B cell (primary cell): Measurements from ENCODE around the gene FAM13B. TPM values are rescaled to one million over a fixed set of nuclear protein-coding genes. Genes with fewer than 3 reads are reported as not detected.

Experiments used
- ATAC-seq: fragments of 200-7000 bp; cut with Tn5 transposase; one replicate; pipeline ENCODE4 v1.10.0; 2021; ENCODE audit warnings: low read depth, mild to moderate bottlenecking, moderate number of reproducible peaks, moderate library complexity
- CTCF ChIA-PET: fragments of 350-600 bp; sonication (Branson Sonifier 250); formaldehyde crosslinking; loops from one replicate; lab custom pipeline; 2021; ENCODE audit warnings: antibody characterized with exemption, inconsistent platforms; lab: Charles Lee
- POLR2A ChIA-PET: fragments of 350-600 bp; sonication (Branson Sonifier 250); formaldehyde crosslinking; loops from one replicate; lab custom pipeline; 2021; ENCODE audit warnings: antibody characterized with exemption; lab: Charles Lee
- DNase-seq: peaks from one replicate; pipeline ENCODE4 v3.0.0; 2013
- H2AFZ ChIP-seq: 2 replicates; pipeline ENCODE4 v1.6.1; 2012; ENCODE audit warnings: mild to moderate bottlenecking, low read depth, low read length; ENCODE audit not compliant: insufficient read depth, poor library complexity, severe bottlenecking
- H3K27ac ChIP-seq, 2 donors: 1 replicate in 1 of 2; 2 replicates in 1 of 2; pipeline ENCODE4 v1.5.1; 2012 to 2013; ENCODE audit warnings: low read length in 2 of 2, mild to moderate bottlenecking in 2 of 2, moderate library complexity in 1 of 2
- H3K27me3 ChIP-seq, 4 experiments: fragments of 200-600 bp in 1 of 4; sonication (generic) in 1 of 4; replicated peaks in 1 of 4; 1 replicate in 2 of 4; 2 replicates in 2 of 4; pipeline versions ENCODE4 v1.6.1 to v1.7.0; 2013 to 2016; ENCODE audit warnings: low read length in 3 of 4, mild to moderate bottlenecking in 2 of 4, mixed read lengths in 1 of 4, moderate library complexity in 1 of 4; ENCODE audit not compliant: insufficient read depth in 4 of 4, control insufficient read depth in 3 of 4; ENCODE audit errors: control extremely low read depth in 1 of 4
- H3K36me3 ChIP-seq, 2 experiments: replicated peaks in 1 of 2; 1 replicate in 1 of 2; 2 replicates in 1 of 2; pipeline versions ENCODE4 v1.6.1 to v1.7.1; 2013; ENCODE audit warnings: low read length in 1 of 2; ENCODE audit not compliant: insufficient read depth in 2 of 2, control insufficient read depth in 1 of 2; ENCODE audit errors: control extremely low read depth in 1 of 2, extremely low read depth in 1 of 2
- H3K4me1 ChIP-seq, 2 donors: fragments of 200-600 bp in 1 of 2; sonication (generic) in 1 of 2; 1 replicate in 1 of 2; 2 replicates in 1 of 2; pipeline versions ENCODE4 v1.5.1 to v1.6.1; 2013 to 2017; ENCODE audit warnings: low read length in 2 of 2; ENCODE audit not compliant: control insufficient read depth in 2 of 2, insufficient read depth in 2 of 2
- H3K4me2 ChIP-seq: replicated peaks from 2 replicates; pipeline ENCODE3; 2012; ENCODE audit warnings: mild to moderate bottlenecking, low read depth, low read length; ENCODE audit not compliant: poor library complexity, severe bottlenecking
- H3K4me3 ChIP-seq, 5 experiments: fragments of 200-600 bp in 1 of 5; sonication (generic) in 1 of 5; 1 replicate in 3 of 5; 2 replicates in 2 of 5; pipeline versions ENCODE4 v1.5.1 to v1.7.0; 2011 to 2016; ENCODE audit warnings: low read length in 4 of 5, mild to moderate bottlenecking in 4 of 5, low read depth in 2 of 5, control low read depth in 1 of 5, moderate library complexity in 1 of 5; ENCODE audit not compliant: insufficient read depth in 1 of 5; ENCODE audit errors: control extremely low read depth in 1 of 5, extremely low read depth in 1 of 5
- H3K79me2 ChIP-seq: fragments of 200-600 bp; sonication (generic); one replicate; pipeline ENCODE4 v1.6.0; 2016; ENCODE audit warnings: low read length; ENCODE audit not compliant: control insufficient read depth, insufficient read depth
- H3K9ac ChIP-seq: fragments of 200-600 bp; sonication (generic); 2 replicates; pipeline ENCODE4 v1.6.1; 2017; ENCODE audit warnings: mild to moderate bottlenecking, low read length, moderate library complexity
- H3K9me3 ChIP-seq, 3 donors: one replicate each; pipeline versions ENCODE4 v1.6.1 to v1.7.1; 2013; ENCODE audit warnings: low read length in 2 of 3; ENCODE audit not compliant: control insufficient read depth in 2 of 3, insufficient read depth in 1 of 3; ENCODE audit errors: control extremely low read depth in 1 of 3
- H4K20me1 ChIP-seq: 2 replicates; pipeline ENCODE4 v1.6.0; 2012; ENCODE audit warnings: mild to moderate bottlenecking, low read length; ENCODE audit not compliant: insufficient read depth, control insufficient read depth, poor library complexity, severe bottlenecking
- H3K27ac Mint-ChIP-seq: one replicate; pipeline ENCODE4 v1.8.0; 2021; ENCODE audit warnings: mixed read lengths
- H3K27me3 Mint-ChIP-seq: one replicate; pipeline ENCODE4 v1.8.0; 2021; ENCODE audit warnings: mixed read lengths
- H3K4me1 Mint-ChIP-seq: one replicate; pipeline ENCODE4 v1.8.0; 2021; ENCODE audit warnings: mixed read lengths
- H3K4me3 Mint-ChIP-seq: one replicate; pipeline ENCODE4 v1.8.0; 2021; ENCODE audit warnings: mixed read lengths
- H3K9me3 Mint-ChIP-seq: one replicate; pipeline ENCODE4 v1.8.0; 2022; ENCODE audit warnings: mixed read lengths; ENCODE audit not compliant: insufficient read depth
- EZH2 ChIP-seq: IDR thresholded peaks from 2 replicates; pipeline ENCODE4 v1.6.1; 2012; ENCODE audit warnings: borderline replicate concordance, low read depth, mild to moderate bottlenecking, moderate library complexity, low read length; ENCODE audit not compliant: insufficient read depth, poor library complexity, severe bottlenecking
- WGBS: methylation state at CpG from one replicate; pipeline ENCODE4 v1.1.5; 2013; ENCODE audit warnings: missing lambda C conversion rate; ENCODE audit not compliant: insufficient coverage; 5-methylcytosine and 5-hydroxymethylcytosine counted together
- intact Hi-C: fragments of 100-400 bp; cut with micrococcal nuclease; formaldehyde crosslinking; loops from one replicate; pipeline ENCODE4 v1.10.0; 2022
- polyA plus RNA-seq: library from polyadenylated mRNA; depleted of rRNA; stranded (reverse); fragments of >200 nt; gene quantifications from 2 replicates; pipeline ENCODE4 v1.2.3, GENCODE V29; 2012
- total RNA-seq, 2 donors: library from RNA; stranded (reverse); fragments of 120-200 nt in 1 of 2; gene quantifications; 1 replicate in 1 of 2; 2 replicates in 1 of 2; pipeline versions ENCODE4 v1.2.3 to v1.2.4, GENCODE V29; 2013 to 2022
- TF ChIP-seq, protein P1 (sequence below): fragments of 200-600 bp; IDR thresholded peaks from one replicate; pipeline ENCODE4 v1.8.0; 2022; ENCODE audit warnings: antibody characterized with exemption, mild to moderate bottlenecking

FAM13B gene
- total and polyA plus RNA-seq, 2 donors (not counting 1 experiment from before 2014, with no cell fraction given): 17.3 to 118 TPM

DNA sequence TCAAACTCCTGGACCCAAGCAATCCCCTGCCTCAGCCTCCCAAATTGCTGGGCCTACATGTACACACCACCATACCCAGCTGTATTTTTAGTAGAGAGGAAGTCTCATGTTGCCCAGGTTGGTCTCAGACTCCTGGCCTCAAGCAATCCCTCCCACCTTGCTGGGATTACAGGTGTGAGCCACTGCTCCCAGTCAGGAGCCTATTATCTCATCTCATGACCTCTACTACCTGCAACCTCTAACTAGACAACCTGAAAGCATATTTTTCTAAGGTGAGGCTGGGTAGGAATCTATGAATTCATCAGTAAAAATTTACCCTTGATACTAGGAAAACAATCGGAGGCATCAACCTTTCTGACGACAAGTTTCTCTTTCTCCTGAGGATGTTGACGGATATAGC lies 10.0 kb downstream of the FAM13B start:
- Histone ChIP-seq H3K4me3 (no peak overlapping the region), H3K27me3 (no peaks in the 10 kb centered on the region), H3K9me3 (no peaks in the 10 kb centered on the region), H3K36me3 (peaks cover 3 to 28% of the 10 kb centered on the region in 2 experiments), H3K4me2 (peak overlapping the region; percentile 5), H4K20me1 (peaks cover 92% of the 10 kb centered on the region), H3K27ac (no peak overlapping the region), H3K79me2 (peaks cover 100% of the 10 kb centered on the region), H3K9ac (no peak overlapping the region), H2AFZ (no peak overlapping the region), H3K4me1 (peaks cover 37 to 51% of the 10 kb centered on the region in 2 donors)
- ATAC-seq: no peak
- TF ChIP-seq, protein P1, sequence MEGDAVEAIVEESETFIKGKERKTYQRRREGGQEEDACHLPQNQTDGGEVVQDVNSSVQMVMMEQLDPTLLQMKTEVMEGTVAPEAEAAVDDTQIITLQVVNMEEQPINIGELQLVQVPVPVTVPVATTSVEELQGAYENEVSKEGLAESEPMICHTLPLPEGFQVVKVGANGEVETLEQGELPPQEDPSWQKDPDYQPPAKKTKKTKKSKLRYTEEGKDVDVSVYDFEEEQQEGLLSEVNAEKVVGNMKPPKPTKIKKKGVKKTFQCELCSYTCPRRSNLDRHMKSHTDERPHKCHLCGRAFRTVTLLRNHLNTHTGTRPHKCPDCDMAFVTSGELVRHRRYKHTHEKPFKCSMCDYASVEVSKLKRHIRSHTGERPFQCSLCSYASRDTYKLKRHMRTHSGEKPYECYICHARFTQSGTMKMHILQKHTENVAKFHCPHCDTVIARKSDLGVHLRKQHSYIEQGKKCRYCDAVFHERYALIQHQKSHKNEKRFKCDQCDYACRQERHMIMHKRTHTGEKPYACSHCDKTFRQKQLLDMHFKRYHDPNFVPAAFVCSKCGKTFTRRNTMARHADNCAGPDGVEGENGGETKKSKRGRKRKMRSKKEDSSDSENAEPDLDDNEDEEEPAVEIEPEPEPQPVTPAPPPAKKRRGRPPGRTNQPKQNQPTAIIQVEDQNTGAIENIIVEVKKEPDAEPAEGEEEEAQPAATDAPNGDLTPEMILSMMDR: no peak
- no peak for TF ChIP-seq EZH2
- Mint-ChIP-seq H3K27ac (no peak overlapping the region), H3K9me3 (no peaks in the 10 kb centered on the region), H3K4me1 (peaks cover 62% of the 10 kb centered on the region), H3K27me3 (no peaks in the 10 kb centered on the region), H3K4me3 (no peak overlapping the region)
- ChIA-PET POLR2A (no interaction called here), CTCF (interaction anchor here (0.7 to 3.2 kb wide), 2 partner anchors 14 to 16 kb away, joined by 3 to 12 read pairs; no protein-coding TSS in a partner anchor)
- intact Hi-C loops: loop anchor here (5.0 kb wide), 1 partner anchor 36 kb away; no protein-coding TSS in a partner anchor
- no CpG with 5 or more reads among the region's 3 CpGs for WGBS
- DNase-seq: no peak

DNA sequence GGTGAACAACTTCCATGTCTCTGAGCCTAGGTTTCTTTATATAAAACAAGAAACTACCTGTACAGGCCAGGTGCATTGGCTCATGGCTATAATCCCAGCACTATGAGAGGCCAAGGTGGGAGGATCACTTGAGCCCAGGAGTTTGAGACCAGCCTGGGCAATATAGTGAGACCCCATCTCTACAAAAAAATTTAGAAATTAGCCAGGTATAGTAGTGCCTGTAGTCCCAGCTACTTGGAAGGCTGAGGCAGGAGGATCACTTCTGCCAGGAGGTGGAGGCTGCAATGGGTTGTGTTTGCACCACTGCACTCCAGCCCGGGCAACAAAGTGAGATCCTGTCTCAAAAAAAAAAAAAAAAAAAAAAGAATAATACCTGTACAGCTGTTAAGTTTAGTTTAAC lies 11.1 kb downstream of the FAM13B start:
- Histone ChIP-seq H3K27me3 (no peaks in the 10 kb centered on the region), H3K4me1 (peaks cover 26 to 41% of the 10 kb centered on the region in 2 donors), H3K4me2 (no peak overlapping the region), H3K27ac (no peak overlapping the region), H3K36me3 (peaks cover 8 to 39% of the 10 kb centered on the region in 2 experiments), H3K9me3 (no peaks in the 10 kb centered on the region), H2AFZ (no peak overlapping the region), H4K20me1 (peaks cover 91% of the 10 kb centered on the region), H3K9ac (no peak overlapping the region), H3K4me3 (no peak overlapping the region), H3K79me2 (peaks cover 100% of the 10 kb centered on the region)
- ChIA-PET POLR2A (no interaction called here), CTCF (interaction anchor here (0.8 to 3.2 kb wide), 2 partner anchors 15 to 20 kb away, joined by 8 to 12 read pairs; no protein-coding TSS in a partner anchor)
- Mint-ChIP-seq H3K4me1 (peaks cover 52% of the 10 kb centered on the region), H3K4me3 (no peak overlapping the region), H3K27me3 (no peaks in the 10 kb centered on the region), H3K27ac (no peak overlapping the region), H3K9me3 (no peaks in the 10 kb centered on the region)
- DNase-seq (no peak), ATAC-seq (no peak)
- intact Hi-C loops: loop anchor here (5.0 kb wide), 1 partner anchor 34 kb away; no protein-coding TSS in a partner anchor
- WGBS: no CpG with 5 or more reads among the region's 1 CpG
- TF ChIP-seq, protein P1: no peak
- no peak for TF ChIP-seq EZH2
